SW 1271 (cell line): Measurements from ENCODE around the gene SCRT2.
"Not testable (repeated sequence)": the region's sequence is repeated elsewhere in the genome, so short reads cannot be mapped to it uniquely, and the experiment has no call there.

Experiments
- DNase-seq, 2 experiments: peaks; one replicate each; lab custom pipeline; 2025; lab: John Stamatoyannopoulos, UW

Gene SCRT2

GRCh38 chr20:675453-676314 is at the start of gene SCRT2:
SCRT2 (minus strand) TSS chr20:675802; CDS start chr20:675601, 201 bp downstream.
- DNase-seq = no peak

GRCh38 chr20:724797-725196 is 49.2 kb upstream of the SCRT2 start:
- not testable (repeated sequence) for DNase-seq

DNA sequence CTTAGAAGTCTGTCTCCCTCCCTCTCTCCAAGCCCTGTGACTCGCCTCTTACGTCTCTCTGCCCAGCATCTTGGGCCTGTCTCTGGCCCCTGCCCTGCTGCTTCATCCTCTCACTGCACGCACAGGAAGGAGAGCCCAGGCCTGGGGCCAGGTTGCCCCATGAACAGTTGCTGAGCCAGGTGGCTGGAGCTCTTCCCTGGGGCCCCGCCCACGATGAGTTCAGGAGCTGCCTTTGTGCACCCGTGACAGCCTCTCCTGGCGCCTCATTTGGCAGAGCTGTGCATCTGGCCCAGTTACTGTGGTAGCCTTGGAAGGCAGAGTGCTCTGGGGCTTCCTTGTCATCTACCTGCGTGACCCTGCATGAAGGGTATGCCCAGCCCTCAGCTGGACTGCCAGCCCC is 48.2 kb upstream of the SCRT2 start:
- DNase-seq = no peak

DNA sequence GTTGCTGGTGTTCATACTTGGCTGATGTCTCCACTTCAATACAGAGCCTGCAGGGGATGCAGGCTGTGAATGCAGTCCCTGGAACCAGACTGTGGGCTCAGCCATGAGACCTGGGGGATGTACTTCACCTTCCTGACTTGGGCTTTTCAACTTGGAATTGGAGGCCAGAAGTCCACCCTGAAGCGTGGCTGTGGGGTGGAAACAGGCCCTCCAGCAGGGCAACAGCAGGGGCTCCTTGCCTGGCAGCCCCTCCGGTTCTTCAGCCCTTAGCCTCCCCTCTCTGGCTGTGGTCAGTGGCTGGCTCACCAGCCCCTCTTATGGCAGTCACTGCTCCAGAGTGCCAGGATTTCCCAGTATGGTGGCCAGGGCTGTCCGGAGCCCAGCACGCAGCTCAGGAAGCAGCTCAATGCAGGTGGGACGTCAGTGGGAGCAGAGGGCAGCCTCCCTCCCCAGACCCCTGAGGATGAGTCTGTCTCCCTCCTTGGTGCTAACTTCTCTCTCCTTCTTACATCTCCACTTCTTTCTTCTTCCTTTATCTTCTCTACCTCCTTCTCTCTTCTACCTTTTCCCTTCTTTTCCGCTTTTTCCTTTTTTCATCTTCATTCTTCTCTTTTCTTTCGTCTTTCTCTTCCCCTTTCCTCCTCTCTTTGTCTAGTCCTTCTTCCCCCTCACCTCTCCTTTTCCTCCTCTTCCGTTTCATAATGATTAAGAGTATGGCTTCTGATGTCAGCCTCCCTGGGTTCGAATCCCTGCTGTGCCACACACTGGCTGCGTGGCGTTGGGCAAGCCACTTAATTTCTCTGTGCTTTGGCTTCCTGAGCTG is 47.4 kb upstream of the SCRT2 start:
- DNase-seq = no peak

DNA sequence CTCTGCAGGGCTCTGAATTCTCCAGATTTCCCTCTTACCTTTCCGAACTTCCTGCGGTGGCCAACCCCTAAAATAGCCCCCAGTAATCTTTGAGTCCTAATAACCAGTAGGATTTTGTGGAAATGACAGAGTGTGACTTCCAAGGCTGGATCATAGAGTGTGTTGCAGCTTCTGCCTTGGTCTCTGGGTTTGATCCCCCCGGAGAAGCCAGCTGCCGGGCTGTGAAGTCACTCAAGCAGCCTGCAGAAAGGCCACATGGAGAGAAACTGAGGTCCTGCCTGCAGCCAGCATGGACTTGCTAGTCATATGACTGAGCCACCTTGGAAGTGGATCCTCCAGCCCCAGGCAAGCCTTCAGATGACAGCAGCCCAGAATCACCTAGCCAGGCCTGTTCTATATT is 46.3 kb upstream of the SCRT2 start:
- no peak for DNase-seq

- DNase-seq = no peak
Measured at GRCh38 chr20:719816-720215, 44.2 kb upstream of the SCRT2 start.

DNA sequence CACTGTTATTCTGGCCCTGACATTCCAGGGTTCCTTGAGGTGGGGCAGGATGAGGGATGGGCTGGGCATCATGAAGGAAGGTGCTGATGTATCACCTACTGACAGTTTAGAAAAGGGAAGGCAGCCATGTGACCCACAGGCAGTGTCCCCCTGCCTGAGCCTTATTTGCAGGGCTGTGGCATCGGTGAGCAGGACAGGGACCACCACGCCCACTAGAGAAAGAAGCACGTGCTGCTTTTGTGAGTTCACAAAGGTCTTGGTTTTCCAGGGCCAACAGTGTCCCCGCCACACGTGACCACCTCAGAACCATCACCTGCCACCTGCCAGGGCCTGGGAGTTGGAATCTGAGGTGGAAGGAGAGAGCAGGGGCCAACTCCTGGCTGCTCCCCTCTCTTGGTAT is 43.5 kb upstream of the SCRT2 start:
- DNase-seq = no peak

DNA sequence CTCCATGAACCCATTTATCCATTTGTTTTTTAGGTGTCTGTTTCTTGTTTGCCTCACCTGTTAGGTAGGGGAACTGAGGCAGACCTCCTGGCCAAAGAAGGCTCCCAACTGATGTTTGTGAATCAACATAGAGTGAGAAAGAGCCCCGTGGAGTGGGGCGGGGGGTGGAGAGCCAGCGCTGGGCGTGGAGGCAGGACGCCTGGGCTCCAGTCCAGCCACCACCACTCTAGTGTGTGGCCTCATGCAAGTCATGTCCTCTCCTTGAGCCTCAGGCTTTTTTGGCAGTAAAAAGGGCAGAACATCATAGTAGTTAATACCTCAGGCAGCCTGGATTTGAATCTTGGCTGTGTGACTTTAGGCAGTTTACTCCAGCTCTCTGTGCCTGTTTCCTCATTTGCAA is 42.2 kb upstream of the SCRT2 start:
- DNase-seq = no peak

DNA sequence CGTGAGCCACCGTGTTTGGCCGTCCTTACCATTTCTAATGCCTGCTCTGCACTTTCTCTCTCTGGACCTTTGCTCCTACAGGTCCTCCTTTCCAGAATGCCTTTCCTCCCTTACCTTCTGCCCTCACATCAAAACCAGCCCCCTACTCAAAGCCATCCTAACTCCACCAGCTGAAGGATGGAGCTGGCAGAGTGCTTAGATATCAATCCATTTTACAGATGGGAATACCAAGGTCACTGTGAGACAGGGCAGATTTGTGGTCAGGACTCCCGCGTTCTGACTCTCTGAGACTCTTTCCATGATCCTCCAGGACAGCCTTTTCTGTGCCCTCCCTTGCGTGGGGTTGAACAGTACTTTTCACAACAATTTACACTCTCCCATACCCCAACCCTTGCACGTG is 41.7 kb upstream of the SCRT2 start:
- DNase-seq = no peak

- no peak for DNase-seq
Measured at GRCh38 chr20:714453-714852, 38.9 kb upstream of the SCRT2 start.

- no peak for DNase-seq
Measured at GRCh38 chr20:711576-711975, 36.0 kb upstream of the SCRT2 start.

- no peak for DNase-seq
Measured at GRCh38 chr20:710780-711450, 35.3 kb upstream of the SCRT2 start.

GRCh38 chr20:709991-710779 is 34.6 kb upstream of the SCRT2 start:
- no peak for DNase-seq

- no peak for DNase-seq
Measured at GRCh38 chr20:709423-709822, 33.8 kb upstream of the SCRT2 start.

DNA sequence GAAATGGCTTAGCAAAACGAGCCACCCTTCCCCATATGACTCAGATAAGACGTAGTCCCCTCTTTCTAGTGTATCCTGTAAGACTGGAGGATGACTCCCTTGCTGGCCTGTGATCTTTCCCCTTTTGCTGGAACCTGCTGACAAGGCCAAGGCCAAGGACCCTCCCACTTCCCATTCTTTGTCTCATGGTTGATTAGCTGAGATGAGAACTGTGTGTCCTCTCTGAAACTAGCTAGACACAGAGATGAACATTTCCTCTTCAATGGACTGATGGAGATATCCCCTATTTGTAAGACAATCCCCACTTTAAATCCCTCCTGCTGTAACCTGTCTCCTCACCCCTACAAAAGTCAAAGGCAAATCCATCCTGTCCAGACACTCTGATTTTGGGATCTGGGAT is 33.4 kb upstream of the SCRT2 start:
- no peak for DNase-seq

DNA sequence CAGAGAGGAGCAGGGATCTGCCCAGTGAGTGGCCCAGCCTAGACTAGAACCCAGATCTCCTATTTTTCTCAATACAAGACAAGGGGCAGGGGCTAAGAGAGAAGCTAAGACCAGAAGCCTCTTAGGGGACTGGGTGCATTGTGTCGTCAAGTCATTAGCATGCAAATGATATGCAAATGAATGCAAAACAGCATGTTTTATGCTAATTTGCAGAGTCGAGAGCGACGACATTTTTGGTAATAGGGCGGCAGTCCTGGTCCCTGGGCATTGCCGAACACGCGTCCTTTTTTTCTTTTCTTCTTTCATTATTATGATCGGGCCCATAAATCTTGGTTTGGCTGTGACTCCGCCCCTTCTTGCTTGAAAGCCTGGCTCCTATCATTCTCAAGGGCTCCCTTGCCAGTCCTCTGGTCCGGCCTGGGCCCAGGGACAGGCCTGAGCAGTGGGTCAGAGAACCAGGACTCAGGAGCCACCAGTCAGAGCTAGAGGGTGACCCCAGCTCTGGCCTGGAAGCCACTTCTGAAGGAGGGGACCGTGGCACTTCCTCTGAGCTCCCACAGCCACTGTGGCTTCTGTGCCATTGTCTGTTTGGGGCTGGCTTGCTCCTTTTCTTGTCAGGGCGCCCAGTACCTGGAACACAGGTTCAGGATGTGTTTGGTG is 32.0 kb upstream of the SCRT2 start:
- no peak for DNase-seq

- no peak for DNase-seq
Measured at GRCh38 chr20:706366-706885, 30.8 kb upstream of the SCRT2 start.

- DNase-seq = no peak
Measured at GRCh38 chr20:704726-705125, 29.1 kb upstream of the SCRT2 start.

GRCh38 chr20:703426-703825 is 27.8 kb upstream of the SCRT2 start:
- DNase-seq = no peak

DNA sequence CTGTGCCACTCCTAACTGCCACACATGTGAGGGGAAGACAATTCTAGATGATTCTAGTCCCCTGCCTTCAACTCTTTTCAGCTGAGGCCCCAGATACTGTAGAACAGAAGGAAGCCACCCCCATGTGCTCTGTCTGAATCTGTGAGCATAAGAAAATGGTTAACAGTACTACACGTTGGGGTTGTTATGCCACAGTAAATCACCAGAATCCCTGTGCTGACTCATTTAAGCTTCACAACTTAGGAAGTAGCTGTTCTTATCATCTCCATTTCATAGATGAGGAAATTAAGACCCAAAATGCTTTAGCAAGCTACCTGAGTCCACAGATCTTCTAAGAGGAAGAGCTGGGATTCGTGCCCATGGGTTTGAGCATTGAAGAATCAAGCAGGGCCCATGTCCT is 27.4 kb upstream of the SCRT2 start:
- DNase-seq = no peak
